ENCODE measurements around the gene LIPK.

The LIPK gene

GRCh38 chr10:88661018-88661417, 45.0 kb upstream of the LIPK start:
- TF ChIP-seq USF1 (IDR thresholded peaks at IDR 0.05) (no peak), TEAD4 (IDR thresholded peaks at IDR 0.05) (no peak), TAF1 (IDR thresholded peaks at IDR 0.05; ENCODE audit: low read depth) (no peak), RAD21 (IDR thresholded peaks at IDR 0.05; ENCODE audit: low read depth) (no peak), CREB1 (IDR thresholded peaks at IDR 0.05; ENCODE audit: low read depth) (no peak), MAX (IDR thresholded peaks at IDR 0.05) (no peak), NFIC (IDR thresholded peaks at IDR 0.05) (no peak), ZBTB7A (IDR thresholded peaks at IDR 0.05; ENCODE audit: low read depth) (no peak), EP300 (IDR thresholded peaks at IDR 0.05; ENCODE audit: borderline replicate concordance) (no peak), YY1 (IDR thresholded peaks at IDR 0.05; ENCODE audit: low read depth) (no peak), REST (IDR thresholded peaks at IDR 0.05; ENCODE audit: low read depth) (no peak), TCF12 (IDR thresholded peaks at IDR 0.05; ENCODE audit: low read depth) (no peak), CEBPB (IDR thresholded peaks at IDR 0.05) (no peak), EGR1 (IDR thresholded peaks at IDR 0.05) (no peak), FOXM1 (IDR thresholded peaks at IDR 0.05; ENCODE audit: borderline replicate concordance, low read depth) (no peak)

GRCh38 chr10:88661577-88661976, 44.5 kb upstream of the LIPK start:
- TF ChIP-seq REST (IDR thresholded peaks at IDR 0.05; ENCODE audit: low read depth), result no peak
- no peak for TF ChIP-seq EGR1 (IDR thresholded peaks at IDR 0.05)
- no peak for TF ChIP-seq CREB1 (IDR thresholded peaks at IDR 0.05; ENCODE audit: low read depth)
- no peak for TF ChIP-seq ZBTB7A (IDR thresholded peaks at IDR 0.05; ENCODE audit: low read depth)
- no peak for TF ChIP-seq MAX (IDR thresholded peaks at IDR 0.05)
- TF ChIP-seq USF1 (IDR thresholded peaks at IDR 0.05), result no peak
- no peak for TF ChIP-seq TAF1 (IDR thresholded peaks at IDR 0.05; ENCODE audit: low read depth)
- no peak for TF ChIP-seq CEBPB (IDR thresholded peaks at IDR 0.05)
- TF ChIP-seq YY1 (IDR thresholded peaks at IDR 0.05; ENCODE audit: low read depth), result no peak
- no peak for TF ChIP-seq TCF12 (IDR thresholded peaks at IDR 0.05; ENCODE audit: low read depth)
- TF ChIP-seq TEAD4 (IDR thresholded peaks at IDR 0.05), result no peak
- no peak for TF ChIP-seq NFIC (IDR thresholded peaks at IDR 0.05)

- TF ChIP-seq TEAD4 (IDR thresholded peaks at IDR 0.05), result no peak
- no peak for TF ChIP-seq ZBTB7A (IDR thresholded peaks at IDR 0.05; ENCODE audit: low read depth)
- TF ChIP-seq CREB1 (IDR thresholded peaks at IDR 0.05; ENCODE audit: low read depth), result no peak
- no peak for TF ChIP-seq NFIC (IDR thresholded peaks at IDR 0.05)
- no peak for TF ChIP-seq EGR1 (IDR thresholded peaks at IDR 0.05)
- no peak for TF ChIP-seq USF1 (IDR thresholded peaks at IDR 0.05)
- TF ChIP-seq FOXM1 (IDR thresholded peaks at IDR 0.05; ENCODE audit: borderline replicate concordance, low read depth), result no peak
- TF ChIP-seq CEBPB (IDR thresholded peaks at IDR 0.05), result no peak
- TF ChIP-seq MAX (IDR thresholded peaks at IDR 0.05), result no peak
- no peak for TF ChIP-seq YY1 (IDR thresholded peaks at IDR 0.05; ENCODE audit: low read depth)
- no peak for TF ChIP-seq TCF12 (IDR thresholded peaks at IDR 0.05; ENCODE audit: low read depth)
- no peak for TF ChIP-seq TAF1 (IDR thresholded peaks at IDR 0.05; ENCODE audit: low read depth)
- no peak for TF ChIP-seq EP300 (IDR thresholded peaks at IDR 0.05; ENCODE audit: borderline replicate concordance)
- TF ChIP-seq REST (IDR thresholded peaks at IDR 0.05; ENCODE audit: low read depth), result no peak
Observed at GRCh38 chr10:88664142-88664541, 41.9 kb upstream of the LIPK start, which contains the start of gene LIPF. TSS of gene LIPF (plus strand) at chr10:88664442. CDS start at chr10:88667298, 2,856 bp downstream.

- no peak for TF ChIP-seq TEAD4 (IDR thresholded peaks at IDR 0.05)
Observed at GRCh38 chr10:88668465-88668864, 37.6 kb upstream of the LIPK start.
